Body of pancreas (tissue), 4 donors: Measurements from ENCODE around the gene GTF2F1.

ENCODE experiments used
- CTCF ChIP-seq, 7 experiments: fragments of 450-650 bp in 4 of 7; fragments of 200-600 bp in 3 of 7; sonication (generic) in 3 of 7; IDR thresholded peaks; one replicate each; pipeline ENCODE4 v1.5.1; 2016 to 2019; ENCODE audit warnings: antibody characterized with exemption in 7 of 7
- POLR2A ChIP-seq, 3 donors: fragments of 450-650 bp; IDR thresholded peaks; one replicate each; pipeline ENCODE4 v1.6.1; 2016; ENCODE audit warnings: antibody characterized with exemption in 3 of 3, mild to moderate bottlenecking in 2 of 3

DNA sequence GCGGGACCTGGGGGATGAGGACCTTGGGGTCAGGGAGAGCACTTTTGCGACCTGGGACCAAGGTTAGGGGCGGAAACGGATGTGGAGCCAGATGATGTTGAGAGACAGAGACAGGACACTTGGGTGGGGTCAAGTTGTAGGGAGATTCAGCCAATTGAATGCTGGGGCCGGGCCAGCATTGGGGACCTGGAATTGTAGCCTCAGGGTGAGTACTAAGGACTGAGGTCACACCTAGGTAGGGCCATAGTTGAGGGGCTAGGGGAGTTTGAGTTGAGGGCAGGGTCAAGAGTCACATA lies 19.2 kb downstream of the GTF2F1 start:
- TF ChIP-seq CTCF (IDR thresholded peaks at IDR 0.05), result no peak
- no peak for TF ChIP-seq POLR2A (IDR thresholded peaks at IDR 0.05)
